ENCODE data around the gene POLE.

POLE gene

GRCh38 chr12:132606927-132607326 is 80.2 kb downstream of the POLE start:
- Histone ChIP-seq H3K4me2 (ENCODE audit: low read length) (no peak overlapping the region), H4K5ac (ENCODE audit: low read length) (no peak overlapping the region), H2AK5ac (ENCODE audit: low read length) (no peak overlapping the region), H2BK120ac (ENCODE audit: low read depth, low read length) (no peak overlapping the region), H3K9ac (ENCODE audit: low read length) (no peak overlapping the region), H3K27me3 (ENCODE audit: insufficient read depth, low read length, poor library complexity) (no peaks in the 10 kb centered on the region), H3K36me3 (ENCODE audit: control insufficient read depth, insufficient read depth, low read length) (no peaks in the 10 kb centered on the region), H3K79me1 (ENCODE audit: low read length) (no peaks in the 10 kb centered on the region), H2BK5ac (ENCODE audit: low read length) (no peak overlapping the region), H3K4me1 (ENCODE audit: control insufficient read depth, low read depth, low read length) (no peaks in the 10 kb centered on the region), H3K23ac (ENCODE audit: low read length) (no peak overlapping the region), H3K4ac (ENCODE audit: low read depth, low read length) (no peak overlapping the region), H3K79me2 (ENCODE audit: control insufficient read depth, insufficient read depth, low read length) (no peaks in the 10 kb centered on the region), H2BK15ac (replicated peaks; ENCODE audit: low read depth) (no peak overlapping the region), H3K4me3 (ENCODE audit: low read length) (no peak overlapping the region), H3K27ac (ENCODE audit: low read depth, low read length) (no peak overlapping the region), H3K18ac (ENCODE audit: low read length) (no peak overlapping the region), H4K8ac (ENCODE audit: low read depth, low read length) (no peak overlapping the region), H3K56ac (ENCODE audit: low read length) (no peak overlapping the region)
- no CpG with 5 or more reads among the region's 19 CpGs for WGBS (ENCODE audit: extremely low coverage, insufficient coverage, low lambda C conversion rate)
- no peak for DNase-seq

GRCh38 chr12:132606466-132606865 is 80.7 kb downstream of the POLE start:
- no peak overlapping the region for H3K27ac ChIP-seq (ENCODE audit: low read depth, low read length)
- no peak overlapping the region for H3K18ac ChIP-seq (ENCODE audit: low read length)
- H3K23ac ChIP-seq (ENCODE audit: low read length): no peak overlapping the region
- H3K79me2 ChIP-seq (ENCODE audit: control insufficient read depth, insufficient read depth, low read length): no peaks in the 10 kb centered on the region
- H2BK120ac ChIP-seq (ENCODE audit: low read depth, low read length): no peak overlapping the region
- no peak overlapping the region for H2BK5ac ChIP-seq (ENCODE audit: low read length)
- H4K5ac ChIP-seq (ENCODE audit: low read length): no peak overlapping the region
- WGBS (ENCODE audit: extremely low coverage, insufficient coverage, low lambda C conversion rate): no CpG with 5 or more reads among the region's 16 CpGs
- H3K56ac ChIP-seq (ENCODE audit: low read length): no peak overlapping the region
- no peak for DNase-seq
- no peak overlapping the region for H3K9ac ChIP-seq (ENCODE audit: low read length)
- no peak overlapping the region for H2AK5ac ChIP-seq (ENCODE audit: low read length)
- no peak overlapping the region for H4K8ac ChIP-seq (ENCODE audit: low read depth, low read length)
- no peak overlapping the region for H3K4ac ChIP-seq (ENCODE audit: low read depth, low read length)
- H3K4me3 ChIP-seq (ENCODE audit: low read length): no peak overlapping the region
- no peak overlapping the region for H3K4me2 ChIP-seq (ENCODE audit: low read length)
- no peaks in the 10 kb centered on the region for H3K36me3 ChIP-seq (ENCODE audit: control insufficient read depth, insufficient read depth, low read length)
- no peaks in the 10 kb centered on the region for H3K27me3 ChIP-seq (ENCODE audit: insufficient read depth, low read length, poor library complexity)
- no peaks in the 10 kb centered on the region for H3K79me1 ChIP-seq (ENCODE audit: low read length)
- H2BK15ac ChIP-seq (replicated peaks; ENCODE audit: low read depth): no peak overlapping the region
- no peaks in the 10 kb centered on the region for H3K4me1 ChIP-seq (ENCODE audit: control insufficient read depth, low read depth, low read length)

GRCh38 chr12:132605892-132606291 is 81.2 kb downstream of the POLE start:
- Histone ChIP-seq H4K8ac (ENCODE audit: low read depth, low read length) (no peak overlapping the region), H3K27me3 (ENCODE audit: insufficient read depth, low read length, poor library complexity) (no peaks in the 10 kb centered on the region)
- no peak for DNase-seq

GRCh38 chr12:132604668-132605441 is 82.3 kb downstream of the POLE start:
- DNase-seq: no peak
- no peak overlapping the region for H2BK15ac ChIP-seq (replicated peaks; ENCODE audit: low read depth)
- H3K4me3 ChIP-seq (ENCODE audit: low read length): no peak overlapping the region
- H3K79me2 ChIP-seq (ENCODE audit: control insufficient read depth, insufficient read depth, low read length): no peaks in the 10 kb centered on the region
- no peaks in the 10 kb centered on the region for H3K4me1 ChIP-seq (ENCODE audit: control insufficient read depth, low read depth, low read length)
- H3K27ac ChIP-seq (ENCODE audit: low read depth, low read length): no peak overlapping the region
- no peak overlapping the region for H3K9ac ChIP-seq (ENCODE audit: low read length)
- no peak overlapping the region for H2AK5ac ChIP-seq (ENCODE audit: low read length)
- no peak overlapping the region for H4K8ac ChIP-seq (ENCODE audit: low read depth, low read length)
- no peak overlapping the region for H3K4me2 ChIP-seq (ENCODE audit: low read length)
- H4K5ac ChIP-seq (ENCODE audit: low read length): no peak overlapping the region
- no peak overlapping the region for H3K56ac ChIP-seq (ENCODE audit: low read length)
- no peaks in the 10 kb centered on the region for H3K27me3 ChIP-seq (ENCODE audit: insufficient read depth, low read length, poor library complexity)
- no peak overlapping the region for H2BK5ac ChIP-seq (ENCODE audit: low read length)
- H3K18ac ChIP-seq (ENCODE audit: low read length): no peak overlapping the region
- no peak overlapping the region for H3K4ac ChIP-seq (ENCODE audit: low read depth, low read length)
- no peak overlapping the region for H3K23ac ChIP-seq (ENCODE audit: low read length)
- H2BK120ac ChIP-seq (ENCODE audit: low read depth, low read length): no peak overlapping the region
- H3K79me1 ChIP-seq (ENCODE audit: low read length): no peaks in the 10 kb centered on the region
- no peaks in the 10 kb centered on the region for H3K36me3 ChIP-seq (ENCODE audit: control insufficient read depth, insufficient read depth, low read length)
- WGBS (ENCODE audit: extremely low coverage, insufficient coverage, low lambda C conversion rate): no CpG with 5 or more reads among the region's 16 CpGs

More at GRCh38 chr12:132605892-132606291, 81.2 kb downstream of the POLE start:
- H3K4me2 ChIP-seq (ENCODE audit: low read length): no peak overlapping the region
- H3K18ac ChIP-seq (ENCODE audit: low read length): no peak overlapping the region
- no peaks in the 10 kb centered on the region for H3K36me3 ChIP-seq (ENCODE audit: control insufficient read depth, insufficient read depth, low read length)
- no peak overlapping the region for H3K4me3 ChIP-seq (ENCODE audit: low read length)
- no peak overlapping the region for H3K27ac ChIP-seq (ENCODE audit: low read depth, low read length)
- no peak overlapping the region for H4K5ac ChIP-seq (ENCODE audit: low read length)
- no CpG with 5 or more reads among the region's 18 CpGs for WGBS (ENCODE audit: extremely low coverage, insufficient coverage, low lambda C conversion rate)
- H3K79me2 ChIP-seq (ENCODE audit: control insufficient read depth, insufficient read depth, low read length): no peaks in the 10 kb centered on the region
- H3K79me1 ChIP-seq (ENCODE audit: low read length): no peaks in the 10 kb centered on the region
- no peak overlapping the region for H3K56ac ChIP-seq (ENCODE audit: low read length)
- no peak overlapping the region for H3K23ac ChIP-seq (ENCODE audit: low read length)
- H2BK120ac ChIP-seq (ENCODE audit: low read depth, low read length): no peak overlapping the region
- H3K9ac ChIP-seq (ENCODE audit: low read length): no peak overlapping the region
- H2AK5ac ChIP-seq (ENCODE audit: low read length): no peak overlapping the region
- no peak overlapping the region for H2BK5ac ChIP-seq (ENCODE audit: low read length)
- no peak overlapping the region for H3K4ac ChIP-seq (ENCODE audit: low read depth, low read length)
- no peaks in the 10 kb centered on the region for H3K4me1 ChIP-seq (ENCODE audit: control insufficient read depth, low read depth, low read length)
- no peak overlapping the region for H2BK15ac ChIP-seq (replicated peaks; ENCODE audit: low read depth)

- Histone ChIP-seq H4K5ac (ENCODE audit: low read length) (no peak overlapping the region), H3K4me2 (ENCODE audit: low read length) (no peak overlapping the region), H3K27ac (ENCODE audit: low read depth, low read length) (no peak overlapping the region), H3K79me2 (ENCODE audit: control insufficient read depth, insufficient read depth, low read length) (no peaks in the 10 kb centered on the region), H3K36me3 (ENCODE audit: control insufficient read depth, insufficient read depth, low read length) (no peaks in the 10 kb centered on the region), H2AK5ac (ENCODE audit: low read length) (no peak overlapping the region), H3K4me1 (ENCODE audit: control insufficient read depth, low read depth, low read length) (no peaks in the 10 kb centered on the region), H3K79me1 (ENCODE audit: low read length) (no peaks in the 10 kb centered on the region), H3K23ac (ENCODE audit: low read length) (no peak overlapping the region), H4K8ac (ENCODE audit: low read depth, low read length) (no peak overlapping the region), H3K27me3 (ENCODE audit: insufficient read depth, low read length, poor library complexity) (no peaks in the 10 kb centered on the region), H2BK5ac (ENCODE audit: low read length) (no peak overlapping the region), H3K4ac (ENCODE audit: low read depth, low read length) (no peak overlapping the region), H3K9ac (ENCODE audit: low read length) (no peak overlapping the region), H2BK15ac (replicated peaks; ENCODE audit: low read depth) (no peak overlapping the region), H2BK120ac (ENCODE audit: low read depth, low read length) (no peak overlapping the region), H3K4me3 (ENCODE audit: low read length) (no peak overlapping the region), H3K18ac (ENCODE audit: low read length) (no peak overlapping the region), H3K56ac (ENCODE audit: low read length) (no peak overlapping the region)
- WGBS (ENCODE audit: extremely low coverage, insufficient coverage, low lambda C conversion rate): no CpG with 5 or more reads among the region's 26 CpGs
- no peak for DNase-seq
These were observed 83.0 kb downstream of the POLE start for GRCh38 chr12:132604151-132604618.

Measured in mesendoderm (in vitro differentiated cells).